Activated B cell treated with CpG ODN at 0.5 μM for 24 hours (primary cell): ENCODE measurements around the gene MYO7A. TPM values are rescaled to one million over a fixed set of nuclear protein-coding genes. Genes with fewer than 3 reads are reported as not detected.

Experiments used
- ATAC-seq: fragments of 200-7000 bp; cut with Tn5 transposase; one replicate; pipeline ENCODE4 v1.10.0; 2021; ENCODE audit warnings: low read depth, mild to moderate bottlenecking, moderate library complexity
- CTCF ChIA-PET: fragments of 350-600 bp; sonication (Branson Sonifier 250); formaldehyde crosslinking; loops from one replicate; lab custom pipeline; 2021; ENCODE audit warnings: antibody characterized with exemption; lab: Charles Lee
- POLR2A ChIA-PET: fragments of 350-600 bp; sonication (Branson Sonifier 250); formaldehyde crosslinking; loops from one replicate; lab custom pipeline; 2021; ENCODE audit warnings: antibody characterized with exemption; lab: Charles Lee
- DNase-seq: peaks from one replicate; pipeline ENCODE4 v3.0.0; 2022
- H3K27ac Mint-ChIP-seq: one replicate; pipeline ENCODE4 v1.8.0; 2020; ENCODE audit warnings: mixed read lengths
- H3K27me3 Mint-ChIP-seq: one replicate; pipeline ENCODE4 v1.8.0; 2021; ENCODE audit warnings: mixed read lengths
- H3K36me3 Mint-ChIP-seq: one replicate; pipeline ENCODE4 v1.8.0; 2021; ENCODE audit warnings: low read depth, mixed read lengths
- H3K4me1 Mint-ChIP-seq: one replicate; pipeline ENCODE4 v1.8.0; 2021; ENCODE audit warnings: mixed read lengths
- H3K4me3 Mint-ChIP-seq: one replicate; pipeline ENCODE4 v1.8.0; 2020; ENCODE audit warnings: mild to moderate bottlenecking, mixed read lengths
- H3K9me3 Mint-ChIP-seq: one replicate; pipeline ENCODE4 v1.8.0; 2020; ENCODE audit warnings: mixed read lengths
- CTCF ChIP-seq: fragments of 200-600 bp; IDR thresholded peaks from one replicate; pipeline ENCODE4 v1.8.0; 2022; ENCODE audit warnings: antibody characterized with exemption, mild to moderate bottlenecking
- intact Hi-C: fragments of 100-400 bp; cut with micrococcal nuclease; formaldehyde crosslinking; loops from one replicate; pipeline ENCODE4 v1.15.1; 2024
- total RNA-seq: library from RNA; stranded (reverse); gene quantifications from 2 replicates; pipeline ENCODE4 v1.2.3, GENCODE V29; 2022

MYO7A gene
- total RNA-seq, 1 donor from 2014 or later = 5.4 TPM

GRCh38 chr11:77196961-77197360, 68.9 kb downstream of the MYO7A start:
- DNase-seq = no peak

GRCh38 chr11:77197626-77198320, 69.7 kb downstream of the MYO7A start:
- ChIA-PET CTCF (no interaction called here), POLR2A (no interaction called here)
- intact Hi-C loops = no loop called here
- Mint-ChIP-seq H3K36me3 (no peaks in the 10 kb centered on the region), H3K4me3 (no peak overlapping the region), H3K4me1 (no peaks in the 10 kb centered on the region), H3K27ac (no peak overlapping the region), H3K9me3 (no peaks in the 10 kb centered on the region), H3K27me3 (no peaks in the 10 kb centered on the region)
- DNase-seq = no peak
- no peak for TF ChIP-seq CTCF
- ATAC-seq = no peak

More at GRCh38 chr11:77196961-77197360, 68.9 kb downstream of the MYO7A start:
- ChIA-PET POLR2A (no interaction called here), CTCF (interaction anchor here (0.8 kb wide), 1 partner anchor 70 kb away, joined by 3 read pairs; no protein-coding TSS in a partner anchor)
- no peak for TF ChIP-seq CTCF
- no peak for ATAC-seq
- intact Hi-C loops = no loop called here
- H3K4me1 Mint-ChIP-seq = no peaks in the 10 kb centered on the region
- no peak overlapping the region for H3K27ac Mint-ChIP-seq
- no peak overlapping the region for H3K4me3 Mint-ChIP-seq
- H3K9me3 Mint-ChIP-seq = no peaks in the 10 kb centered on the region
- no peaks in the 10 kb centered on the region for H3K27me3 Mint-ChIP-seq
- H3K36me3 Mint-ChIP-seq = no peaks in the 10 kb centered on the region

- DNase-seq (peak; percentile 13), ATAC-seq (no peak)
- Mint-ChIP-seq H3K27me3 (no peaks in the 10 kb centered on the region), H3K4me3 (no peak overlapping the region), H3K4me1 (no peaks in the 10 kb centered on the region), H3K36me3 (no peaks in the 10 kb centered on the region), H3K27ac (no peak overlapping the region), H3K9me3 (no peaks in the 10 kb centered on the region)
- ChIA-PET CTCF (no interaction called here), POLR2A (no interaction called here)
- intact Hi-C loops = no loop called here
- TF ChIP-seq CTCF = no peak
Measured at GRCh38 chr11:77198440-77198849, 70.4 kb downstream of the MYO7A start.

- no peaks in the 10 kb centered on the region for H3K4me1 Mint-ChIP-seq
- H3K9me3 Mint-ChIP-seq = no peaks in the 10 kb centered on the region
- no peaks in the 10 kb centered on the region for H3K27me3 Mint-ChIP-seq
- TF ChIP-seq CTCF = no peak
- no peaks in the 10 kb centered on the region for H3K36me3 Mint-ChIP-seq
- H3K4me3 Mint-ChIP-seq = no peak overlapping the region
- POLR2A ChIA-PET = no interaction called here
- no peak overlapping the region for H3K27ac Mint-ChIP-seq
- DNase-seq (peak; percentile 4), ATAC-seq (no peak)
- intact Hi-C loops = no loop called here
- CTCF ChIA-PET = no interaction called here
Measured at GRCh38 chr11:77199137-77199745, 71.2 kb downstream of the MYO7A start.

- Mint-ChIP-seq H3K36me3 (no peaks in the 10 kb centered on the region), H3K27ac (no peak overlapping the region), H3K4me3 (no peak overlapping the region), H3K4me1 (no peaks in the 10 kb centered on the region), H3K27me3 (no peaks in the 10 kb centered on the region), H3K9me3 (no peaks in the 10 kb centered on the region)
- TF ChIP-seq CTCF = no peak
- POLR2A ChIA-PET = no interaction called here
- intact Hi-C loops = no loop called here
- peak; percentile 6 for DNase-seq
- CTCF ChIA-PET = no interaction called here
- no peak for ATAC-seq
Measured at GRCh38 chr11:77200351-77201268, 72.6 kb downstream of the MYO7A start.
